ENCODE measurements around the gene ALAD. TPM values are rescaled to one million over a fixed set of nuclear protein-coding genes. Genes with fewer than 3 reads are reported as not detected.

ALAD gene
- total and polyA plus RNA-seq, 2 of the 8 experiments (the other 6 are each of a cell fraction or from before 2014, with no cell fraction given), result 8.2 to 15.3 TPM

- Histone ChIP-seq H3K27ac (ENCODE audit: low read depth, low read length) (no peak overlapping the region), H2BK12ac (ENCODE audit: low read depth, low read length) (no peak overlapping the region), H2BK20ac (ENCODE audit: low read length) (no peak overlapping the region), H3K18ac (ENCODE audit: extremely low read depth, low read length) (no peak overlapping the region), H3K79me1 (ENCODE audit: low read depth, low read length) (no peaks in the 10 kb centered on the region), H3K14ac (ENCODE audit: insufficient read length) (no peak overlapping the region), H3K4me1 (replicated peaks in 1 of 4; ENCODE audit: control insufficient read depth in 3 of 4, insufficient read depth in 4 of 4, low read length in 3 of 4) (no peaks in the 10 kb centered on the region), H3K27me3 (replicated peaks in 1 of 4; ENCODE audit: control insufficient read depth in 3 of 4, extremely low read depth in 1 of 4, insufficient read depth in 3 of 4, low read length in 3 of 4) (no peaks in the 10 kb centered on the region), H3K4me2 (ENCODE audit: insufficient read depth in 1 of 2, low read depth in 2 of 2, low read length in 2 of 2) (no peak overlapping the region), H3K4me3 (ENCODE audit: extremely low read depth in 1 of 4, insufficient read depth in 2 of 4, low read depth in 3 of 4, low read length in 4 of 4) (no peak overlapping the region), H2AFZ (ENCODE audit: low read length) (no peak overlapping the region), H3K36me3 (ENCODE audit: control insufficient read depth in 2 of 4, insufficient read depth in 4 of 4, low read length in 3 of 4) (no peaks in the 10 kb centered on the region), H3K9me3 (ENCODE audit: insufficient read depth in 2 of 2, low read depth in 1 of 2, low read length in 1 of 2) (no peaks in the 10 kb centered on the region), H4K5ac (ENCODE audit: insufficient read length, low read depth, low read length) (no peak overlapping the region), H3K23me2 (ENCODE audit: low read depth, low read length) (no peaks in the 10 kb centered on the region), H4K91ac (replicated peaks; ENCODE audit: insufficient read length, low read length) (no peak overlapping the region), H3K9ac (replicated peaks in 1 of 4; ENCODE audit: extremely low read depth in 1 of 4, low read depth in 3 of 4, low read length in 3 of 4) (no peak overlapping the region), H2BK120ac (replicated peaks; ENCODE audit: low read depth, low read length) (no peak overlapping the region), H2AK5ac (ENCODE audit: low read depth, low read length) (no peak overlapping the region), H2BK15ac (ENCODE audit: low read length) (no peak overlapping the region), H3K23ac (ENCODE audit: insufficient read length) (no peak overlapping the region), H2BK5ac (ENCODE audit: low read depth, low read length) (no peak overlapping the region), H3K79me2 (ENCODE audit: control insufficient read depth in 1 of 2, insufficient read depth in 2 of 2, low read length in 2 of 2) (no peaks in the 10 kb centered on the region), H3K56ac (replicated peaks; ENCODE audit: insufficient read length, low read depth, low read length) (no peak overlapping the region), H4K20me1 (replicated peaks in 1 of 2; ENCODE audit: control insufficient read depth in 1 of 2, insufficient read depth in 2 of 2, low read length in 2 of 2) (no peaks in the 10 kb centered on the region), H4K8ac (ENCODE audit: extremely low read depth, insufficient read depth, low read length) (no peak overlapping the region), H3K4ac (replicated peaks; ENCODE audit: insufficient read length, low read depth, low read length) (no peak overlapping the region)
- DNase-seq (ENCODE audit: low read depth in 1 of 2, low spot score in 2 of 2) (no peak), FAIRE-seq (no peak)
- ChIA-PET POLR2A (ENCODE audit: partially characterized antibody) (interaction anchor here (1.2 kb wide), 1 partner anchor 18 kb away, joined by 5 read pairs; the partner anchor contains the start of genes C9orf43 and POLE3), CTCF (ENCODE audit: partially characterized antibody) (interaction anchor here (1.1 to 1.3 kb wide), 2 partner anchors 160 to 227 kb away, joined by 3 to 4 read pairs; no protein-coding TSS in a partner anchor)
- 79% methylated on average over 1 of the region's 1 CpG; no CpG with 5 or more reads in 1 of the 2 experiments for WGBS, 2 experiments (ENCODE audit: extremely low coverage in 1 of 2, insufficient coverage in 1 of 2, insufficient read length in 1 of 2, insufficient replicate concordance in 2 of 2, low coverage in 1 of 2, low lambda C conversion rate in 2 of 2, missing lambda C conversion rate in 1 of 2)
- no peak for TF ChIP-seq RFX5 (IDR thresholded peaks at IDR 0.05; ENCODE audit: borderline replicate concordance, low read depth, low read length)
- no peak for TF ChIP-seq EGR1 (IDR thresholded peaks at IDR 0.05; ENCODE audit: borderline replicate concordance, low read depth, low read length)
- TF ChIP-seq HDAC2 (IDR thresholded peaks at IDR 0.05; ENCODE audit: borderline replicate concordance in 1 of 2, low read depth in 2 of 2, low read length in 2 of 2), result no peak
- no peak for TF ChIP-seq ASH2L (IDR thresholded peaks at IDR 0.05; ENCODE audit: low read length)
- no peak for TF ChIP-seq CEBPB (IDR thresholded peaks at IDR 0.05; ENCODE audit: low read depth, low read length)
- TF ChIP-seq RXRA (IDR thresholded peaks at IDR 0.05; ENCODE audit: insufficient read depth, low read depth, low read length), result no peak
- no peak for TF ChIP-seq TEAD4 (IDR thresholded peaks at IDR 0.05; ENCODE audit: low read depth, low read length)
- no peak for TF ChIP-seq JUND (IDR thresholded peaks at IDR 0.05; ENCODE audit: low read length)
- TF ChIP-seq TCF12 (IDR thresholded peaks at IDR 0.05; ENCODE audit: low read depth, low read length), result no peak
- no peak for TF ChIP-seq ZNF274 (IDR thresholded peaks at IDR 0.05; ENCODE audit: borderline replicate concordance, extremely low read depth, low read length)
- no peak for TF ChIP-seq MAX (IDR thresholded peaks at IDR 0.05)
- TF ChIP-seq MAFK (IDR thresholded peaks at IDR 0.05; ENCODE audit: low read depth, low read length), result no peak
- no peak for TF ChIP-seq RNF2 (IDR thresholded peaks at IDR 0.05; ENCODE audit: borderline replicate concordance, low read depth, low read length, missing control alignments, poor library complexity, severe bottlenecking)
- no peak for TF ChIP-seq FOSL1 (IDR thresholded peaks at IDR 0.05; ENCODE audit: insufficient read depth, low read depth, low read length)
Measured at GRCh38 chr9:113428062-113428615, 27.1 kb upstream of the ALAD start.

Data from H1 (cell line).